ENCODE data around the gene NF2.
A peak's percentile ranks its signal among the peaks of the same experiment; 100 is the strongest.
"Not testable (repeated sequence)": the region's sequence is repeated elsewhere in the genome, so short reads cannot be mapped to it uniquely, and the experiment has no call there.

NF2 gene

GRCh38 chr22:29578462-29579200, 24.8 kb upstream of the NF2 start:
- Mint-ChIP-seq H3K27me3 (no peaks in the 10 kb centered on the region), H3K27ac (ENCODE audit: low read depth) (no peak overlapping the region), H3K4me1 (peaks cover 23% of the 10 kb centered on the region), H3K4me3 (no peak overlapping the region), H3K36me3 (ENCODE audit: insufficient read depth) (peaks cover 3% of the 10 kb centered on the region), H3K9me3 (no peaks in the 10 kb centered on the region)
- DNase-seq (ENCODE audit: low spot score in 2 of 2) (no peak), ATAC-seq (replicated peaks; ENCODE audit: extremely low read depth, poor library complexity, severe bottlenecking) (peak; percentile 31)

- H3K27me3 Mint-ChIP-seq: no peaks in the 10 kb centered on the region
- peak overlapping the region; percentile 87 for H3K4me3 Mint-ChIP-seq
- DNase-seq (ENCODE audit: low spot score in 2 of 2) (no peak), ATAC-seq (replicated peaks; ENCODE audit: extremely low read depth, poor library complexity, severe bottlenecking) (peak; percentile 7)
- peak overlapping the region; percentile 74 for H3K27ac Mint-ChIP-seq (ENCODE audit: low read depth)
- H3K9me3 Mint-ChIP-seq: no peaks in the 10 kb centered on the region
- H3K4me1 Mint-ChIP-seq: peaks cover 23% of the 10 kb centered on the region
- H3K36me3 Mint-ChIP-seq (ENCODE audit: insufficient read depth): peaks cover 3% of the 10 kb centered on the region
Measured at GRCh38 chr22:29580200-29580810, 23.1 kb upstream of the NF2 start.

GRCh38 chr22:29581799-29582198, 21.6 kb upstream of the NF2 start:
- Mint-ChIP-seq H3K27ac (ENCODE audit: low read depth) (no peak overlapping the region), H3K27me3 (no peaks in the 10 kb centered on the region), H3K4me3 (peak overlapping the region; percentile 87), H3K36me3 (ENCODE audit: insufficient read depth) (peaks cover 3% of the 10 kb centered on the region), H3K9me3 (no peaks in the 10 kb centered on the region), H3K4me1 (peaks cover 23% of the 10 kb centered on the region)
- DNase-seq (ENCODE audit: low spot score in 2 of 2): no peak
- ATAC-seq (replicated peaks; ENCODE audit: extremely low read depth, poor library complexity, severe bottlenecking): no peak

GRCh38 chr22:29584975-29585374, 18.5 kb upstream of the NF2 start:
- H3K36me3 Mint-ChIP-seq (ENCODE audit: insufficient read depth): peaks cover 2% of the 10 kb centered on the region
- H3K4me3 Mint-ChIP-seq: no peak overlapping the region
- no peak overlapping the region for H3K27ac Mint-ChIP-seq (ENCODE audit: low read depth)
- no peaks in the 10 kb centered on the region for H3K27me3 Mint-ChIP-seq
- H3K4me1 Mint-ChIP-seq: peaks cover 20% of the 10 kb centered on the region
- no peaks in the 10 kb centered on the region for H3K9me3 Mint-ChIP-seq
- DNase-seq (ENCODE audit: low spot score in 2 of 2) (no peak), ATAC-seq (replicated peaks; ENCODE audit: extremely low read depth, poor library complexity, severe bottlenecking) (no peak)

- not testable (repeated sequence) for H3K9me3 Mint-ChIP-seq; DNase-seq (ENCODE audit: low spot score in 2 of 2); H3K4me3 Mint-ChIP-seq; ATAC-seq (replicated peaks; ENCODE audit: extremely low read depth, poor library complexity, severe bottlenecking); H3K27me3 Mint-ChIP-seq; H3K27ac Mint-ChIP-seq (ENCODE audit: low read depth); H3K36me3 Mint-ChIP-seq (ENCODE audit: insufficient read depth)
- H3K4me1 Mint-ChIP-seq: peaks cover 14% of the 10 kb centered on the region
Measured at GRCh38 chr22:29586193-29586705, 17.2 kb upstream of the NF2 start.

GRCh38 chr22:29587938-29588699, 15.3 kb upstream of the NF2 start:
- peaks cover 6% of the 10 kb centered on the region for H3K4me1 Mint-ChIP-seq
- peaks cover 4% of the 10 kb centered on the region for H3K36me3 Mint-ChIP-seq (ENCODE audit: insufficient read depth)
- no peak overlapping the region for H3K27ac Mint-ChIP-seq (ENCODE audit: low read depth)
- no peak overlapping the region for H3K4me3 Mint-ChIP-seq
- H3K27me3 Mint-ChIP-seq: no peaks in the 10 kb centered on the region
- no peaks in the 10 kb centered on the region for H3K9me3 Mint-ChIP-seq
- DNase-seq (ENCODE audit: low spot score in 2 of 2): no peak
- no peak for ATAC-seq (replicated peaks; ENCODE audit: extremely low read depth, poor library complexity, severe bottlenecking)

- peaks cover 6% of the 10 kb centered on the region for H3K4me1 Mint-ChIP-seq
- H3K27me3 Mint-ChIP-seq: no peaks in the 10 kb centered on the region
- ATAC-seq (replicated peaks; ENCODE audit: extremely low read depth, poor library complexity, severe bottlenecking): no peak
- no peak overlapping the region for H3K27ac Mint-ChIP-seq (ENCODE audit: low read depth)
- H3K36me3 Mint-ChIP-seq (ENCODE audit: insufficient read depth): peaks cover 4% of the 10 kb centered on the region
- H3K9me3 Mint-ChIP-seq: no peaks in the 10 kb centered on the region
- no peak for DNase-seq (ENCODE audit: low spot score in 2 of 2)
- H3K4me3 Mint-ChIP-seq: no peak overlapping the region
Measured at GRCh38 chr22:29593923-29594322, 9.5 kb upstream of the NF2 start.

GRCh38 chr22:29594447-29594846, 9.0 kb upstream of the NF2 start:
- not testable (repeated sequence) for ATAC-seq (replicated peaks; ENCODE audit: extremely low read depth, poor library complexity, severe bottlenecking); H3K4me3 Mint-ChIP-seq; H3K9me3 Mint-ChIP-seq; H3K27ac Mint-ChIP-seq (ENCODE audit: low read depth); H3K27me3 Mint-ChIP-seq; H3K36me3 Mint-ChIP-seq (ENCODE audit: insufficient read depth); DNase-seq (ENCODE audit: low spot score in 2 of 2); H3K4me1 Mint-ChIP-seq

- ATAC-seq (replicated peaks; ENCODE audit: extremely low read depth, poor library complexity, severe bottlenecking) (no peak), DNase-seq (ENCODE audit: low spot score in 2 of 2) (no peak)
- H3K4me1 Mint-ChIP-seq: no peaks in the 10 kb centered on the region
- H3K27ac Mint-ChIP-seq (ENCODE audit: low read depth): no peak overlapping the region
- no peaks in the 10 kb centered on the region for H3K9me3 Mint-ChIP-seq
- H3K27me3 Mint-ChIP-seq: no peaks in the 10 kb centered on the region
- no peaks in the 10 kb centered on the region for H3K36me3 Mint-ChIP-seq (ENCODE audit: insufficient read depth)
- no peak overlapping the region for H3K4me3 Mint-ChIP-seq
Measured at GRCh38 chr22:29596408-29596807, 7.0 kb upstream of the NF2 start.

GRCh38 chr22:29597871-29598683, 5.4 kb upstream of the NF2 start:
- not testable (repeated sequence) for H3K36me3 Mint-ChIP-seq (ENCODE audit: insufficient read depth); H3K27ac Mint-ChIP-seq (ENCODE audit: low read depth); H3K4me3 Mint-ChIP-seq; H3K27me3 Mint-ChIP-seq; DNase-seq (ENCODE audit: low spot score in 2 of 2); H3K4me1 Mint-ChIP-seq; H3K9me3 Mint-ChIP-seq; ATAC-seq (replicated peaks; ENCODE audit: extremely low read depth, poor library complexity, severe bottlenecking)

GRCh38 chr22:29598684-29599020, 4.8 kb upstream of the NF2 start:
- peaks cover 5% of the 10 kb centered on the region for H3K4me1 Mint-ChIP-seq
- H3K27ac Mint-ChIP-seq (ENCODE audit: low read depth): no peak overlapping the region
- DNase-seq (ENCODE audit: low spot score in 2 of 2) (no peak), ATAC-seq (replicated peaks; ENCODE audit: extremely low read depth, poor library complexity, severe bottlenecking) (no peak)
- H3K9me3 Mint-ChIP-seq: no peaks in the 10 kb centered on the region
- no peaks in the 10 kb centered on the region for H3K36me3 Mint-ChIP-seq (ENCODE audit: insufficient read depth)
- H3K27me3 Mint-ChIP-seq: no peaks in the 10 kb centered on the region
- no peak overlapping the region for H3K4me3 Mint-ChIP-seq

GRCh38 chr22:29604076-29604360, 585 bp downstream of the NF2 start:
- Mint-ChIP-seq H3K4me1 (peaks cover 14% of the 10 kb centered on the region), H3K4me3 (peak overlapping the region; percentile 88), H3K36me3 (ENCODE audit: insufficient read depth) (peaks cover 4% of the 10 kb centered on the region), H3K27me3 (no peaks in the 10 kb centered on the region), H3K9me3 (no peaks in the 10 kb centered on the region), H3K27ac (ENCODE audit: low read depth) (peak overlapping the region; percentile 76)
- ATAC-seq (replicated peaks; ENCODE audit: extremely low read depth, poor library complexity, severe bottlenecking): no peak
- DNase-seq (ENCODE audit: low spot score in 2 of 2): no peak
